ENCODE measurements around the gene LRP1B.

Gene LRP1B

GRCh38 chr2:141423124-141423523, 707.7 kb downstream of the LRP1B start:
- no peak for TF ChIP-seq CTCF (IDR thresholded peaks at IDR 0.05)
- no peak for TF ChIP-seq ZFX (IDR thresholded peaks at IDR 0.05; ENCODE audit: borderline replicate concordance)
- no peak overlapping the region for H3K27ac ChIP-seq

GRCh38 chr2:141417246-141417797, 713.5 kb downstream of the LRP1B start:
- H3K27ac ChIP-seq: no peak overlapping the region
- TF ChIP-seq ZFX (IDR thresholded peaks at IDR 0.05; ENCODE audit: borderline replicate concordance): no peak
- no peak for TF ChIP-seq CTCF (IDR thresholded peaks at IDR 0.05)

GRCh38 chr2:141411419-141411818, 719.4 kb downstream of the LRP1B start:
- TF ChIP-seq CTCF (IDR thresholded peaks at IDR 0.05) (no peak), ZFX (IDR thresholded peaks at IDR 0.05; ENCODE audit: borderline replicate concordance) (no peak)
- H3K27ac ChIP-seq: no peak overlapping the region

DNA sequence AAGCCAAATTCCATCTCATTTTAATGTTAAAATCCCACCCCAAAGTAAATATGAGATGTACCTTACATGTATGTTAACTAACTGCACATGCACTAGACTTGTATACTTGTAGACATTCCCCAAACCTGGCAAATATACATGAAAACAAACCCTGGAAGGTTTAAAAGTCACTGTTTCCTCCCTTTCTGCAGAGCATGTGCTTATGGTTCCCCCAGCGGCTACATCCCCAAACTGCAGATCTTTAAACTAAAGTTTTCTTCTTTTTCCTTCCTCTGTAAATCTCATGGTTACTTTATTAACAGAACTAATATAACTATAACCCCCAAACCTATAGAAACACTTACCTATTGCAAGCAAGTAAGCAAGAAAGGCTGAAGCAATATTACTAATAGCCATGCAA, 731.5 kb downstream of the LRP1B start:
- TF ChIP-seq ZFX (IDR thresholded peaks at IDR 0.05; ENCODE audit: borderline replicate concordance) (no peak), CTCF (IDR thresholded peaks at IDR 0.05) (peak; percentile 45)

DNA sequence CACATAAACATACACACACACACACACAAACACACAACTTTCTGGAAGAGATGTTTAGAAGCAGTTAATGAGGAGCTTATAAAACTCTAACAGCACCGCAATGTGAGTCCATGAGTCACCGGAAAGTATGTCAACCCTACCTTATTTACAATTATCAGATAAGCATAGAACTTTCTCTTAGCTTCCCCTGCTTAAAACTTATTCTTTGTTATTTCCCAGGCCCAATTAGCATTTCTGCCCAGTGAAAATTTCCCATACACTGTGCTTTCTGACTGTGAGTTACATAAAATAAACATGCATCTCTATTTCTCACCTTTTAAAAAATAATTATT, 737.6 kb downstream of the LRP1B start:
- TF ChIP-seq ZFX (IDR thresholded peaks at IDR 0.05; ENCODE audit: borderline replicate concordance) (no peak), CTCF (IDR thresholded peaks at IDR 0.05) (no peak)
- H3K27ac ChIP-seq: no peak overlapping the region

More for the DNA sequence above, 731.5 kb downstream of the LRP1B start:
- H3K27ac ChIP-seq: no peak overlapping the region

DNA sequence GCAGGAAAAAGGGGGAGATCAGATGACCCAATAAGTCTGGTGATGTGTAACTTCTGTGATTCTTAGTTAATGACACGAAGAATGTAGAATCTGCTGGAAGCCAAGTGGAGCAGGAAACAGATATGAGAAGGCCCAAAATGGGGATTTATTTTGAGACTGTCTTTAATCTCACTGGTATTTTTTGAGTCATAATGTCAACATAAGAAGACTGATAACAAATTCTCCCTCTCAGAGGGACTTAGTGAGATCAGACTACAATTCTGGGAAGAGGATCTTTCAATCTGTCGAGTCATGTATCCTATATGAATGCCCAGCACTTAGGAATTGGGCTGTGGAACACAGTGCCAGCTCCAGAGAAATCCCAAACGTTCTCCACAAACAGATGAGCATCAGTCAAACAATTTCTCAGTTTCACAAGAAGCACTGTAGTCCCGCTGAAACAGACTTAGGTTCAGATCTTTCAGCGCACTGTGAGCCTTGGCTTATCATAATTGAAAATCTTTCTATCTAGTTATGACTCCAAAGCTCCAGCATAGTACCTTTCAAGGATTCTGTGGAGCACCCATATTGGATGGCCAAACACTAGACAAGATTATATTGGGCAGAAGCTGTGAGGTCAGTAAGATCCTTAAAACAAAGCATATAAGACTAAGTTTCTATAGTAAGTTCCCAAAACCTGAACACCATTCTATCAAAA, 738.2 kb downstream of the LRP1B start:
- H3K27ac ChIP-seq: no peak overlapping the region
- TF ChIP-seq CTCF (IDR thresholded peaks at IDR 0.05) (no peak), ZFX (IDR thresholded peaks at IDR 0.05; ENCODE audit: borderline replicate concordance) (no peak)

GRCh38 chr2:141386168-141386567, 744.6 kb downstream of the LRP1B start:
- TF ChIP-seq ZFX (IDR thresholded peaks at IDR 0.05; ENCODE audit: borderline replicate concordance): no peak
- TF ChIP-seq CTCF (IDR thresholded peaks at IDR 0.05): no peak
- no peak overlapping the region for H3K27ac ChIP-seq
